ENCODE results near the gene SFSWAP.

Gene SFSWAP

DNA sequence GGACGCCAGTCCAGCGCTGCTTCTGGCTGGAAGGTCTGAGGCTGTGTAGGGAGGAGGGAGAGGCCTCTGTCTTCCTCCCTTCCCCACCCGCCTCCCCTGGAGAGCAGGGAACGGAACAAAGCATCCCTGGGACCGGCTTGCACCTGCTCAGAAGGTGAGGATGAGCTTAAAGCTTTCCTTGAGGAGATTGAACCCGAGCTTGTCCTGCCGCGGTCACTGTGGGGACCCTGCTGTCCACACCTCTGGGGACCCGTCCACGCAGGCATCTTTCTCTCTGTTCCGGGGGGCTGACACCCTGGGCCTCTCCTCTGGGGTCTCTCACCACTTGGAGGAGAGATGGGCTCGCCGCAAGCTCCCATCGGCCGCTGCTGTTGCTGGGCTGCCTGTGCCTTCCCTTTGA is 33.2 kb upstream of the SFSWAP start:
- TF ChIP-seq TAF1 (IDR thresholded peaks at IDR 0.05; ENCODE audit: borderline replicate concordance, insufficient read depth, low read length), result no peak
- TF ChIP-seq POLR2AphosphoS5 (IDR thresholded peaks at IDR 0.05; ENCODE audit: low read depth, low read length), result no peak
- no peak for TF ChIP-seq SIN3A (IDR thresholded peaks at IDR 0.05; ENCODE audit: borderline replicate concordance, insufficient read depth, low read length)
- TF ChIP-seq FOXP2 (optimal IDR thresholded peaks at IDR 0.05; ENCODE audit: borderline replicate concordance, extremely low read depth, extremely low read length, insufficient read depth), result no peak
- TF ChIP-seq, protein P1, sequence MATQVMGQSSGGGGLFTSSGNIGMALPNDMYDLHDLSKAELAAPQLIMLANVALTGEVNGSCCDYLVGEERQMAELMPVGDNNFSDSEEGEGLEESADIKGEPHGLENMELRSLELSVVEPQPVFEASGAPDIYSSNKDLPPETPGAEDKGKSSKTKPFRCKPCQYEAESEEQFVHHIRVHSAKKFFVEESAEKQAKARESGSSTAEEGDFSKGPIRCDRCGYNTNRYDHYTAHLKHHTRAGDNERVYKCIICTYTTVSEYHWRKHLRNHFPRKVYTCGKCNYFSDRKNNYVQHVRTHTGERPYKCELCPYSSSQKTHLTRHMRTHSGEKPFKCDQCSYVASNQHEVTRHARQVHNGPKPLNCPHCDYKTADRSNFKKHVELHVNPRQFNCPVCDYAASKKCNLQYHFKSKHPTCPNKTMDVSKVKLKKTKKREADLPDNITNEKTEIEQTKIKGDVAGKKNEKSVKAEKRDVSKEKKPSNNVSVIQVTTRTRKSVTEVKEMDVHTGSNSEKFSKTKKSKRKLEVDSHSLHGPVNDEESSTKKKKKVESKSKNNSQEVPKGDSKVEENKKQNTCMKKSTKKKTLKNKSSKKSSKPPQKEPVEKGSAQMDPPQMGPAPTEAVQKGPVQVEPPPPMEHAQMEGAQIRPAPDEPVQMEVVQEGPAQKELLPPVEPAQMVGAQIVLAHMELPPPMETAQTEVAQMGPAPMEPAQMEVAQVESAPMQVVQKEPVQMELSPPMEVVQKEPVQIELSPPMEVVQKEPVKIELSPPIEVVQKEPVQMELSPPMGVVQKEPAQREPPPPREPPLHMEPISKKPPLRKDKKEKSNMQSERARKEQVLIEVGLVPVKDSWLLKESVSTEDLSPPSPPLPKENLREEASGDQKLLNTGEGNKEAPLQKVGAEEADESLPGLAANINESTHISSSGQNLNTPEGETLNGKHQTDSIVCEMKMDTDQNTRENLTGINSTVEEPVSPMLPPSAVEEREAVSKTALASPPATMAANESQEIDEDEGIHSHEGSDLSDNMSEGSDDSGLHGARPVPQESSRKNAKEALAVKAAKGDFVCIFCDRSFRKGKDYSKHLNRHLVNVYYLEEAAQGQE (IDR thresholded peaks at IDR 0.05; ENCODE audit: insufficient read depth in 1 of 2, low read depth in 2 of 2, low read length in 2 of 2), result no peak

DNA sequence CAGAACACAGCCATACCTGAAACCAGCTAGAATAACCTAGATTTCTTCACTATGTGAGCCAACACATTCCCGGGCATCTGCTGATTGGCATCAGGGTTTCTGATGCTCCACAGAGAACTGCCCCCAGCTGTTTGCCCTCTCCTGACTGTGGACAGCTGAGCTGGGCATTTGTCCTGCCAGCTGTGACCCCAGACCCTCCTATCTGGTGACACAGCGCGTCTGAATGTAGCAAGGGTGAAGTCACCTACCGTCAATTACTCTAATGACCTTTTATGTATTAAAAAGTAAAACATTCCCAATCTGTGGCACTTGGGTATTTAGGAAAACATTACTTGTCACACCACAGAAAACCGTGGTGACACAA is 29.7 kb upstream of the SFSWAP start:
- TF ChIP-seq POLR2AphosphoS5 (IDR thresholded peaks at IDR 0.05; ENCODE audit: low read depth, low read length) (no peak), FOXP2 (optimal IDR thresholded peaks at IDR 0.05; ENCODE audit: borderline replicate concordance, extremely low read depth, extremely low read length, insufficient read depth) (no peak), TAF1 (IDR thresholded peaks at IDR 0.05; ENCODE audit: borderline replicate concordance, insufficient read depth, low read length) (no peak), SIN3A (IDR thresholded peaks at IDR 0.05; ENCODE audit: borderline replicate concordance, insufficient read depth, low read length) (no peak)
- TF ChIP-seq, protein P1 (IDR thresholded peaks at IDR 0.05; ENCODE audit: insufficient read depth in 1 of 2, low read depth in 2 of 2, low read length in 2 of 2), result no peak

DNA sequence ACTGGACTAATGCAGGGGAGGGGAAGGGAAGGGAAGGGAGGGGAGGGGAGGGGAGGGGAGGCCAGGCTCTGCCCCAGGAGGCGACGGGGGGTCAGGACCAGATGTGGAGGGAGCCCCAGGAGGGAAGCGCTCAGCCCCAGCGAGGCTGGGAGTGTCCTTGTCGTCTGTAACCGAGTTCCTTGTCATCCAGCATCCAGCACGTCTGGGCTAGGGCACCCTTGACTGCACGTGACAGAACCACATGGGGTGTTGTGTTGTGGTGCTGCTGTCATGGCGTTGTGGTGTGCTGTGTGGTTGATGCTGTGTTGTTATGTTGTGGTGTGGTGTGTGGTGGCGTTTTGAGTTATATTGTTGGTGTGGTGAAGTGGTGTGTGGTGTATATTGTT is 28.4 kb upstream of the SFSWAP start:
- TF ChIP-seq FOXP2 (optimal IDR thresholded peaks at IDR 0.05; ENCODE audit: borderline replicate concordance, extremely low read depth, extremely low read length, insufficient read depth), result no peak
- no peak for TF ChIP-seq SIN3A (IDR thresholded peaks at IDR 0.05; ENCODE audit: borderline replicate concordance, insufficient read depth, low read length)
- TF ChIP-seq, protein P1 (IDR thresholded peaks at IDR 0.05; ENCODE audit: insufficient read depth in 1 of 2, low read depth in 2 of 2, low read length in 2 of 2), result no peak
- TF ChIP-seq TAF1 (IDR thresholded peaks at IDR 0.05; ENCODE audit: borderline replicate concordance, insufficient read depth, low read length), result no peak
- no peak for TF ChIP-seq POLR2AphosphoS5 (IDR thresholded peaks at IDR 0.05; ENCODE audit: low read depth, low read length)

DNA sequence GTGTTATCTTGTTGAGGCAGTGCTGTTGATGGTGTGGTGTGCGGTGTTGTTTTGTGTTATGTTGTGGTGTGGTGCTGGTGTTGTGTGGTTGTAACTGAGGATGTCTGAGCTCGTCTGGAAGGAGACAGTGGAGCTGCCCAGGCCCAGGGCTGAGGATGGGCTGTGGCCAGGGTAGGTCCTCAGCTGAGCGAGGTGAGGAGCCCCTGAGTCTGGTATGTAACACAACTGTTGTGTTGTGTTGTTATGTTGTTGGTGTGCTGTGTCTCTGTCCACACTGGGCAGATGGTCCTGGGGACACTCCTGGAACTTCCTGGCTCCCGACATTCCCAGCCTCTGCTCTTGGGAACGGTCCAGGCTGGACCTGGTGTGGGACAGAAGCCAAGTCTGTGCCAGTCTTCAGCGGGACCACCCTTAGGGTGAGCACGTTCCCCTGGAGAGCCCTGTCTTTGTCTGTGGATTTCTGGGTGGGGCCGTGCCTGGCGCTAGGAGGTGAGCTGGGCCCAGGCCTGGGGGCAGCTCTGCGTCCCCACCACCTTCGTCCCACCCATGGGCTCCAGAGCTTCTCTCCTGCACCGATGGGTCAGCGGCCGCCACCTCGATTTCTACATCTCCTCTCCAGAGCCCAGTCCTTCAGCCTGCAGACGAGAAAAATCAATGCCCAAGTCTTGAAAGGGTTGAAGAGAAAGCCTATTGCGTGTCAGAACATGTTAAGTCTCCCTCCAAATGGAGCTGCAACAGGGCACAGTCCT is 27.4 kb upstream of the SFSWAP start:
- no peak for TF ChIP-seq SIN3A (IDR thresholded peaks at IDR 0.05; ENCODE audit: borderline replicate concordance, insufficient read depth, low read length)
- no peak for TF ChIP-seq POLR2AphosphoS5 (IDR thresholded peaks at IDR 0.05; ENCODE audit: low read depth, low read length)
- TF ChIP-seq TAF1 (IDR thresholded peaks at IDR 0.05; ENCODE audit: borderline replicate concordance, insufficient read depth, low read length), result no peak
- no peak for TF ChIP-seq FOXP2 (optimal IDR thresholded peaks at IDR 0.05; ENCODE audit: borderline replicate concordance, extremely low read depth, extremely low read length, insufficient read depth)
- TF ChIP-seq, protein P1 (IDR thresholded peaks at IDR 0.05; ENCODE audit: insufficient read depth in 1 of 2, low read depth in 2 of 2, low read length in 2 of 2), result no peak
